Heart right ventricle (tissue), 16 donors: Measurements from ENCODE around the gene RELB. TPM values are rescaled to one million over a fixed set of nuclear protein-coding genes. Genes with fewer than 3 reads are reported as not detected.

Source experiments
- ATAC-seq, 8 donors: fragments of 200-7000 bp; cut with Tn5 transposase; one replicate each; pipeline ENCODE4 v1.9.1; 2020; ENCODE audit warnings: mild to moderate bottlenecking in 8 of 8, moderate library complexity in 8 of 8, moderate number of reproducible peaks in 1 of 8
- DNase-seq, 2 donors: peaks; one replicate each; pipeline ENCODE4 v3.0.0-alpha.2; 2020
- H3K27ac ChIP-seq, 10 donors: fragments of 200-600 bp; sonication (generic) in 2 of 10; one replicate each; pipeline versions ENCODE4 v1.5.0 to v1.8.0; 2020 to 2022; ENCODE audit warnings: mild to moderate bottlenecking in 3 of 10
- H3K27me3 ChIP-seq, 7 donors: fragments of 200-600 bp; one replicate each; pipeline ENCODE4 v1.8.0; 2021 to 2022; ENCODE audit warnings: mild to moderate bottlenecking in 2 of 7
- H3K36me3 ChIP-seq, 9 donors: fragments of 200-600 bp; sonication (generic) in 1 of 9; one replicate each; pipeline versions ENCODE4 v1.5.0 to v1.8.0; 2020 to 2022; ENCODE audit warnings: mild to moderate bottlenecking in 2 of 9
- H3K4me1 ChIP-seq, 9 donors: fragments of 200-600 bp; sonication (generic) in 1 of 9; one replicate each; pipeline versions ENCODE4 v1.5.0 to v1.8.0; 2020 to 2022; ENCODE audit warnings: mild to moderate bottlenecking in 4 of 9
- H3K4me3 ChIP-seq, 10 donors: fragments of 200-600 bp; sonication (generic) in 2 of 10; one replicate each; pipeline versions ENCODE4 v1.5.0 to v1.8.0; 2020 to 2022; ENCODE audit warnings: mild to moderate bottlenecking in 7 of 10, moderate library complexity in 2 of 10
- H3K9me3 ChIP-seq, 11 donors: fragments of 200-600 bp in 10 of 11; sonication (generic) in 2 of 11; one replicate each; pipeline versions ENCODE4 v1.5.0 to v1.8.0; 2013 to 2022; ENCODE audit warnings: mild to moderate bottlenecking in 2 of 11, control low read depth in 1 of 11, moderate library complexity in 1 of 11
- CTCF ChIP-seq, 9 donors: fragments of 200-600 bp; sonication (generic) in 2 of 9; IDR thresholded peaks; one replicate each; pipeline versions ENCODE4 v1.5.0 to v1.8.0; 2021 to 2022; ENCODE audit warnings: antibody characterized with exemption in 9 of 9, mild to moderate bottlenecking in 5 of 9, moderate library complexity in 1 of 9
- WGBS, 2 donors: extraction: QIAGEN DNeasy Blood & Tissue Kit; methylation state at CpG; one replicate each; pipeline ENCODE4 v1.1.7; 2013; ENCODE audit warnings: inconsistent platforms in 1 of 2; 5-methylcytosine and 5-hydroxymethylcytosine counted together
- intact Hi-C, 10 donors: fragments of 100-400 bp; cut with DNase I; formaldehyde crosslinking; loops; one replicate each; pipeline versions ENCODE4 v1.11.1 to v1.14.2; 2022
- polyA plus RNA-seq, 2 donors: library from polyadenylated mRNA; stranded (reverse); fragments of 200-250 nt; gene quantifications; one replicate each; pipeline ENCODE4 v1.2.3, GENCODE V29; 2013
- total RNA-seq, 10 donors: library from RNA; stranded (reverse); fragmentation: NEBNext Ultra II Directional in 3 of 10; extraction: Animal tissue kit (Norgen Biotek cat#: 25700) in 3 of 10; gene quantifications; one replicate each; pipeline versions ENCODE4 v1.2.1 to v1.2.4, GENCODE V29; 2021 to 2023
- donor health status: Arrhythmogenic right ventricular cardiomyopathy.
- donor health status: ischemic (EF 13 %, LVEDD 7.1; RV severe dilation, severe dysfunction).
- donor health status: healthy with polysubstance abuse.
- donor health status: DM: no; HTN: yes; CAD: no.
- donor health status: DM: no; HTN: no; CAD: no.
- donor health status: ischemic (EF 25% LVEDD 6.9; RV normal size, moderate dysfunction).
- donor health status: ischemic (EF 25% LVEDD 5.7; RV mildly dilated, moderate dysfunction).
- donor health status: healthy.
- donor health status: DM: yes; HTN: yes; CAD: no.
- donor health status: Ischemic cardiomyopathy.
- donor health status: ischemic (EF 35%, LVEDD 5.7; RV mildly dilated, moderate dysfunction).
- donor health status: nonischemic (EF 11% LVEDD 7.7; RV severe dilation, severe dysfunction).
- donor health status: DM: yes; HTN: yes; CAD: no.
- donor health status: PGD.
- donor health status: ischemic (EF 29% LVEDD 5.4; RV normal size, mild dysfunction).
- donor health status: nonischemic (EF 23%, LVEDD 6.1; RV moderate dilation, normal function).

RELB gene
- total and polyA plus RNA-seq, 12 donors = 1.3 to 19.3 (median 5.5) TPM

- Histone ChIP-seq H3K27me3 (no peaks in the 10 kb centered on the region), H3K4me3 (peak overlapping the region in 1 of 10 donors; percentile 30), H3K4me1 (peaks cover 0 to 79% (median 51%) of the 10 kb centered on the region in 9 donors), H3K27ac (peak overlapping the region in 3 of 10 donors; percentile 30 to 63 (median 62)), H3K36me3 (peaks cover 0 to 73% (median 27%) of the 10 kb centered on the region in 9 donors), H3K9me3 (no peaks in the 10 kb centered on the region)
- no peak for ATAC-seq
- intact Hi-C loops = no loop called here
- DNase-seq = no peak
- no peak for TF ChIP-seq CTCF (IDR thresholded peaks at IDR 0.05)
- WGBS, 2 donors = 75 to 80% methylated on average over 7 of the region's 7 CpGs
These were observed 46.0 kb downstream of the RELB start for GRCh38 chr19:45047188-45047797.

- Histone ChIP-seq H3K4me3 (no peak overlapping the region), H3K27me3 (no peaks in the 10 kb centered on the region), H3K36me3 (peaks cover 0 to 75% (median 17%) of the 10 kb centered on the region in 9 donors), H3K9me3 (no peaks in the 10 kb centered on the region), H3K4me1 (peaks cover 0 to 72% (median 48%) of the 10 kb centered on the region in 9 donors), H3K27ac (peak overlapping the region in 4 of 10 donors; percentile 8 to 57 (median 32))
- TF ChIP-seq CTCF (IDR thresholded peaks at IDR 0.05) = no peak
- ATAC-seq (peak in 7 of 8 donors; percentile 49 to 87 (median 76)), DNase-seq (peak; percentile 33 to 44)
- intact Hi-C loops = no loop called here
- WGBS, 2 donors = 73 to 81% methylated on average over 8 of the region's 8 CpGs
These were observed 47.9 kb downstream of the RELB start for GRCh38 chr19:45049073-45049736.

GRCh38 chr19:45050036-45050435, 48.8 kb downstream of the RELB start:
- Histone ChIP-seq H3K36me3 (peaks cover 0 to 75% (median 16%) of the 10 kb centered on the region in 9 donors), H3K9me3 (no peaks in the 10 kb centered on the region), H3K27me3 (no peaks in the 10 kb centered on the region), H3K27ac (no peak overlapping the region), H3K4me3 (no peak overlapping the region), H3K4me1 (peaks cover 0 to 64% (median 42%) of the 10 kb centered on the region in 9 donors)
- DNase-seq (no peak), ATAC-seq (no peak)
- intact Hi-C loops = loop anchor here in 3 of 10 donors (10.0 kb wide), 1 partner anchor 145 kb away; the partner anchor contains the start of gene APOE (in 3 of the 3)
- TF ChIP-seq CTCF (IDR thresholded peaks at IDR 0.05) = no peak
- 70 to 78% methylated on average over 6 of the region's 6 CpGs for WGBS, 2 donors

- no peak for DNase-seq
- WGBS, 2 donors = 72 to 73% methylated on average over 9 of the region's 9 CpGs
- Histone ChIP-seq H3K9me3 (no peaks in the 10 kb centered on the region), H3K4me1 (peaks cover 0 to 44% (median 24%) of the 10 kb centered on the region in 9 donors), H3K27ac (no peak overlapping the region), H3K36me3 (peaks cover 0 to 75% (median 25%) of the 10 kb centered on the region in 9 donors), H3K27me3 (no peaks in the 10 kb centered on the region), H3K4me3 (no peak overlapping the region)
- no peak for ATAC-seq
- no peak for TF ChIP-seq CTCF (IDR thresholded peaks at IDR 0.05)
- intact Hi-C loops = loop anchor here in 3 of 10 donors (10.0 kb wide), 1 partner anchor 147 kb away; the partner anchor contains the start of gene APOE (in 3 of the 3)
These were observed 50.8 kb downstream of the RELB start for GRCh38 chr19:45051929-45052579.
